Thoracic aorta (tissue), 2 donors: ENCODE data around the gene UBXN4. TPM values are rescaled to one million over a fixed set of nuclear protein-coding genes. Genes with fewer than 3 reads are reported as not detected.

ENCODE experiments used
- ATAC-seq: fragments of 150-250 bp; one replicate; pipeline ENCODE4 v1.8.0; 2017; ENCODE audit warnings: low read depth; ENCODE audit not compliant: insufficient number of reproducible peaks, low FRiP score
- DNase-seq: peaks from one replicate; pipeline ENCODE4 v3.0.0-alpha.2; 2020; ENCODE audit warnings: low spot score
- H3K27ac ChIP-seq, 2 donors: fragments of 200-600 bp; sonication (generic); 1 replicate in 1 of 2; 2 replicates in 1 of 2; pipeline ENCODE4 v1.5.1; 2016; ENCODE audit warnings: mild to moderate bottlenecking in 2 of 2, moderate library complexity in 2 of 2
- H3K27me3 ChIP-seq: fragments of 200-600 bp; sonication (generic); replicated peaks from 2 replicates; pipeline ENCODE4 v1.6.0; 2016; ENCODE audit warnings: mild to moderate bottlenecking; ENCODE audit not compliant: insufficient read depth
- H3K36me3 ChIP-seq: fragments of 200-600 bp; sonication (generic); one replicate; pipeline ENCODE4 v1.5.1; 2016
- H3K4me1 ChIP-seq, 2 donors: fragments of 200-600 bp; sonication (generic); 1 replicate in 1 of 2; 2 replicates in 1 of 2; pipeline versions ENCODE4 v1.5.1 to v1.6.0; 2016; ENCODE audit warnings: low read depth in 2 of 2, mild to moderate bottlenecking in 1 of 2; ENCODE audit not compliant: control insufficient read depth in 1 of 2
- H3K4me3 ChIP-seq: fragments of 200-600 bp; sonication (generic); 2 replicates; pipeline ENCODE4 v1.5.1; 2016; ENCODE audit warnings: mild to moderate bottlenecking
- H3K9me3 ChIP-seq: fragments of 200-600 bp; sonication (generic); 2 replicates; pipeline ENCODE4 v1.5.1; 2016
- total RNA-seq, 2 donors: library from RNA; depleted of rRNA; stranded (reverse); fragments of >200 nt; gene quantifications; one replicate each; pipeline versions ENCODE4 v1.1.0 to v1.2.3, GENCODE V29; 2016
- TF ChIP-seq, protein P1 (sequence below): fragments of 200-600 bp; sonication (generic); IDR thresholded peaks from one replicate; pipeline ENCODE4 v1.5.1; 2019; ENCODE audit warnings: antibody characterized with exemption

Gene UBXN4
- total RNA-seq, 2 donors from 2014 or later = 44.8 to 126 TPM

- TF ChIP-seq, protein P1, sequence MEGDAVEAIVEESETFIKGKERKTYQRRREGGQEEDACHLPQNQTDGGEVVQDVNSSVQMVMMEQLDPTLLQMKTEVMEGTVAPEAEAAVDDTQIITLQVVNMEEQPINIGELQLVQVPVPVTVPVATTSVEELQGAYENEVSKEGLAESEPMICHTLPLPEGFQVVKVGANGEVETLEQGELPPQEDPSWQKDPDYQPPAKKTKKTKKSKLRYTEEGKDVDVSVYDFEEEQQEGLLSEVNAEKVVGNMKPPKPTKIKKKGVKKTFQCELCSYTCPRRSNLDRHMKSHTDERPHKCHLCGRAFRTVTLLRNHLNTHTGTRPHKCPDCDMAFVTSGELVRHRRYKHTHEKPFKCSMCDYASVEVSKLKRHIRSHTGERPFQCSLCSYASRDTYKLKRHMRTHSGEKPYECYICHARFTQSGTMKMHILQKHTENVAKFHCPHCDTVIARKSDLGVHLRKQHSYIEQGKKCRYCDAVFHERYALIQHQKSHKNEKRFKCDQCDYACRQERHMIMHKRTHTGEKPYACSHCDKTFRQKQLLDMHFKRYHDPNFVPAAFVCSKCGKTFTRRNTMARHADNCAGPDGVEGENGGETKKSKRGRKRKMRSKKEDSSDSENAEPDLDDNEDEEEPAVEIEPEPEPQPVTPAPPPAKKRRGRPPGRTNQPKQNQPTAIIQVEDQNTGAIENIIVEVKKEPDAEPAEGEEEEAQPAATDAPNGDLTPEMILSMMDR = no peak
- H3K4me1 ChIP-seq = no peaks in the 10 kb centered on the region
- no peaks in the 10 kb centered on the region for H3K9me3 ChIP-seq
- H3K27me3 ChIP-seq = no peaks in the 10 kb centered on the region
- DNase-seq (no peak), ATAC-seq (no peak)
- no peak overlapping the region for H3K4me3 ChIP-seq
- no peaks in the 10 kb centered on the region for H3K36me3 ChIP-seq
- H3K27ac ChIP-seq = no peak overlapping the region
These were observed 91.2 kb downstream of the UBXN4 start for GRCh38 chr2:135832891-135833290.

Other genes with a start within 250 kb of the UBXN4 start
- gene ZRANB3, start 210.6 kb upstream of the UBXN4 start, total RNA-seq = 1 to 10 TPM; 3.2 to 4.2 TPM
- 10 to 100 TPM; 29.8 to 76.6 TPM for gene R3HDM1, start 210.4 kb upstream of the UBXN4 start, total RNA-seq
- gene LCT, start 95.3 kb downstream of the UBXN4 start, total RNA-seq = under 1 TPM in 1 of 2 donors, not detected in 1; 0.28 TPM
- gene MCM6, start 134.6 kb downstream of the UBXN4 start, total RNA-seq = 10 to 100 TPM in 1 of 2 donors, 1 to 10 TPM in 1; 8.7 to 16.9 TPM
- gene DARS1, start 243.8 kb downstream of the UBXN4 start, total RNA-seq = 10 to 100 TPM; 42.8 to 67.9 TPM